ENCODE data around the gene MTREX.

DNA sequence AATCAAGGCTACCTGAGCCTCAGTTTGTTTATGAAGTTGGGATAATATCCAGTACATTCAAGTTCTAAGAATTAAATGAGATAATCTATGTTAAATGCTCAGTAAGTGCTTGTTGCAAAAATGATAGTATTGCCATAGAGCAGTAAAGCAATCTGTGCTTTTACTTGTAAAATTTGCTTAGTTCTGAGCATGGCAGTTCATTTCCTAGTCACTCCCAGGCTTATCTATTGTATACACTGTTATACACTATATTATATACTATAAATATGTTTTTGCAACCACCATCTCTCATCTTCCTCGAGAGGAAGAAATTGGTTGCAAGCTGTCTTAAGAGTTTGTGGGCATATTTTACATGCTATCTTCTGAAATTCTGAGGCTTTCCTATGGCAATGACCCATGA, 63.4 kb downstream of the MTREX start:
- TF ChIP-seq, protein P1, sequence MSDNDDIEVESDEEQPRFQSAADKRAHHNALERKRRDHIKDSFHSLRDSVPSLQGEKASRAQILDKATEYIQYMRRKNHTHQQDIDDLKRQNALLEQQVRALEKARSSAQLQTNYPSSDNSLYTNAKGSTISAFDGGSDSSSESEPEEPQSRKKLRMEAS (IDR thresholded peaks at IDR 0.05), result no peak
- no peak for TF ChIP-seq RNF2 (IDR thresholded peaks at IDR 0.05; ENCODE audit: borderline replicate concordance, low read depth)
- TF ChIP-seq EP300 (IDR thresholded peaks at IDR 0.05), result no peak
- TF ChIP-seq RAD21 (conservative IDR thresholded peaks at IDR 0.05 in 1 of 2, IDR thresholded peaks at IDR 0.05 in 1 of 2), result no peak
- no peak for TF ChIP-seq CEBPB (IDR thresholded peaks at IDR 0.05)
- TF ChIP-seq, protein P2, sequence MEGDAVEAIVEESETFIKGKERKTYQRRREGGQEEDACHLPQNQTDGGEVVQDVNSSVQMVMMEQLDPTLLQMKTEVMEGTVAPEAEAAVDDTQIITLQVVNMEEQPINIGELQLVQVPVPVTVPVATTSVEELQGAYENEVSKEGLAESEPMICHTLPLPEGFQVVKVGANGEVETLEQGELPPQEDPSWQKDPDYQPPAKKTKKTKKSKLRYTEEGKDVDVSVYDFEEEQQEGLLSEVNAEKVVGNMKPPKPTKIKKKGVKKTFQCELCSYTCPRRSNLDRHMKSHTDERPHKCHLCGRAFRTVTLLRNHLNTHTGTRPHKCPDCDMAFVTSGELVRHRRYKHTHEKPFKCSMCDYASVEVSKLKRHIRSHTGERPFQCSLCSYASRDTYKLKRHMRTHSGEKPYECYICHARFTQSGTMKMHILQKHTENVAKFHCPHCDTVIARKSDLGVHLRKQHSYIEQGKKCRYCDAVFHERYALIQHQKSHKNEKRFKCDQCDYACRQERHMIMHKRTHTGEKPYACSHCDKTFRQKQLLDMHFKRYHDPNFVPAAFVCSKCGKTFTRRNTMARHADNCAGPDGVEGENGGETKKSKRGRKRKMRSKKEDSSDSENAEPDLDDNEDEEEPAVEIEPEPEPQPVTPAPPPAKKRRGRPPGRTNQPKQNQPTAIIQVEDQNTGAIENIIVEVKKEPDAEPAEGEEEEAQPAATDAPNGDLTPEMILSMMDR (IDR thresholded peaks at IDR 0.05), result no peak
- no peak for TF ChIP-seq NFE2L2 (conservative IDR thresholded peaks at IDR 0.05; ENCODE audit: low read length)
- TF ChIP-seq, protein P3, sequence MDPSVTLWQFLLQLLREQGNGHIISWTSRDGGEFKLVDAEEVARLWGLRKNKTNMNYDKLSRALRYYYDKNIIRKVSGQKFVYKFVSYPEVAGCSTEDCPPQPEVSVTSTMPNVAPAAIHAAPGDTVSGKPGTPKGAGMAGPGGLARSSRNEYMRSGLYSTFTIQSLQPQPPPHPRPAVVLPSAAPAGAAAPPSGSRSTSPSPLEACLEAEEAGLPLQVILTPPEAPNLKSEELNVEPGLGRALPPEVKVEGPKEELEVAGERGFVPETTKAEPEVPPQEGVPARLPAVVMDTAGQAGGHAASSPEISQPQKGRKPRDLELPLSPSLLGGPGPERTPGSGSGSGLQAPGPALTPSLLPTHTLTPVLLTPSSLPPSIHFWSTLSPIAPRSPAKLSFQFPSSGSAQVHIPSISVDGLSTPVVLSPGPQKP (IDR thresholded peaks at IDR 0.05; ENCODE audit: low read depth, low read length), result no peak
- no peak for TF ChIP-seq HOXA7 (CRISPR knock-in tag; IDR thresholded peaks at IDR 0.05)
